Calu3 (cell line): ENCODE data around the gene ANKRD55. TPM values are rescaled to one million over a fixed set of nuclear protein-coding genes. Genes with fewer than 3 reads are reported as not detected.
"Not testable (repeated sequence)": the region's sequence is repeated elsewhere in the genome, so short reads cannot be mapped to it uniquely, and the experiment has no call there.

Experiments
- BruUV-seq: library from RNA; stranded (reverse); fragments of 400-500 nt; replicated peaks from 2 replicates; lab custom pipeline; 2021; lab: Mats Ljungman, UMichigan
- CTCF ChIA-PET: fragments of 300-600 bp; sonication (Branson Sonifier 250); formaldehyde crosslinking; loops from one replicate; lab custom pipeline; 2022; ENCODE audit warnings: antibody characterized with exemption; lab: Charles Lee
- DNase-seq: peaks from one replicate; pipeline ENCODE4 v3.0.0; 2022
- H3K27ac Mint-ChIP-seq: one replicate; pipeline ENCODE4 v1.8.0; 2022; ENCODE audit warnings: mixed read lengths; ENCODE audit not compliant: unreplicated experiment
- H3K27me3 Mint-ChIP-seq: one replicate; pipeline ENCODE4 v1.8.0; 2022; ENCODE audit warnings: mixed read lengths; ENCODE audit not compliant: unreplicated experiment
- H3K36me3 Mint-ChIP-seq: one replicate; pipeline ENCODE4 v1.8.0; 2022; ENCODE audit warnings: mild to moderate bottlenecking, moderate library complexity, mixed read lengths; ENCODE audit not compliant: insufficient read depth, unreplicated experiment
- H3K4me1 Mint-ChIP-seq: one replicate; pipeline ENCODE4 v1.8.0; 2022; ENCODE audit warnings: mild to moderate bottlenecking, low read depth, mixed read lengths; ENCODE audit not compliant: unreplicated experiment
- H3K4me3 Mint-ChIP-seq: one replicate; pipeline ENCODE4 v1.8.0; 2022; ENCODE audit warnings: mild to moderate bottlenecking, low read depth, moderate library complexity, mixed read lengths; ENCODE audit not compliant: unreplicated experiment
- H3K9me3 Mint-ChIP-seq: one replicate; pipeline ENCODE4 v1.8.0; 2022; ENCODE audit warnings: low read depth, mixed read lengths; ENCODE audit not compliant: unreplicated experiment
- CTCF ChIP-seq: fragments of 200-600 bp; IDR thresholded peaks from one replicate; pipeline ENCODE4 v1.8.0; 2022; ENCODE audit warnings: antibody characterized with exemption; ENCODE audit not compliant: unreplicated experiment
- intact Hi-C: fragments of 100-400 bp; cut with micrococcal nuclease; formaldehyde crosslinking; loops from one replicate; pipeline ENCODE4 v1.10.0; 2022; ENCODE audit not compliant: unreplicated experiment
- total RNA-seq: library from RNA; stranded (reverse); gene quantifications from 2 replicates; pipeline ENCODE4 v1.2.3, GENCODE V29; 2022

ANKRD55 gene
- total RNA-seq, 1 experiment from 2014 or later = not detected

DNA sequence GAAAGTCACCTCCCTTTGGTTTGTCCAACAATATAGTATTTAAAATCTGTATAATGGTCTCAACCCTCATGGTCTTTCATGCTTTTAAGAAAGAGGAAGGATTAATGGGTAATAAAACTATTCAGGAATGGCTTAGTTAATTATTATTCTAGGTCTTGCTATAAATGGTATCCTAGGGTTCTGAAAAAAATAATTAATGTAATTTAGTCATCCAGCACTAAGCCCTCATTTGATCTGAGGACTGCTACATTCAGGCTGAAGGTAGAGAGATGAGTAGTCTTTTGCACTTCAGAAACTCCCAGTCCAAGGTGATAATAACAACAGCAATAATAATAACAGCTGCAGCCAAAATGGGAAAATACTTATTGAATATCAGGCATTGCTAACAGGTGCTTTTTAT lies 2.6 kb downstream of the ANKRD55 start:
- no peaks in the 10 kb centered on the region for H3K9me3 Mint-ChIP-seq
- no TSS peak for BruUV-seq
- no peak overlapping the region for H3K27ac Mint-ChIP-seq

GRCh38 chr5:56229111-56229510 lies 4.0 kb downstream of the ANKRD55 start:
- BruUV-seq = no TSS peak
- CTCF ChIA-PET = interaction anchor here (0.5 kb wide), 1 partner anchor 954 kb away, joined by 6 read pairs; no protein-coding TSS in a partner anchor
- H3K4me1 Mint-ChIP-seq = no peaks in the 10 kb centered on the region

More for the DNA sequence above, 2.6 kb downstream of the ANKRD55 start:
- DNase-seq = no peak
- intact Hi-C loops = no loop called here
- CTCF ChIA-PET = no interaction called here
- Mint-ChIP-seq H3K4me1 (no peaks in the 10 kb centered on the region), H3K4me3 (no peak overlapping the region), H3K36me3 (no peaks in the 10 kb centered on the region), H3K27me3 (no peaks in the 10 kb centered on the region)
- TF ChIP-seq CTCF = no peak

DNA sequence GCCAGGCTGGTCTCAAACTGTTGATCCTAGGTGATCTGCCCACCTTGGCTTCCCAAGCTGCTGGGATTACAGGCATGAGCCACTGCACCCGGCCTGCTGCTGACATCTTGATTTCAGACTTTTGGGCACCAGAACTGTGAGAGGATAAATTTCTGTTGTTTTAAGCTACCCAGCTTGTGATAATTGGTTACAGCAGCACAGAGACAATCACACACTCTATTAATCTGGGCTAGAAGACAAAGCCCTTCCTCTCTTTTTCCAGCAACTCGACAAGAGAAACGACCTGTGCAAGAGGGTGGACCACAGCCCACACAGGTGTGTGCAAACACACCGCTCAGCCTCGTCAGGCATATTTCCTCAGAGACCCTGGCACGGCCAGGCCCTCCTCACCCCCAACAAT lies 4.5 kb downstream of the ANKRD55 start:
- Mint-ChIP-seq H3K36me3 (no peaks in the 10 kb centered on the region), H3K9me3 (no peaks in the 10 kb centered on the region), H3K4me3 (no peak overlapping the region), H3K27ac (no peak overlapping the region), H3K27me3 (no peaks in the 10 kb centered on the region), H3K4me1 (no peaks in the 10 kb centered on the region)
- no peak for DNase-seq
- no peak for TF ChIP-seq CTCF
- CTCF ChIA-PET = interaction anchor here (0.7 kb wide), 1 partner anchor 135 kb away, joined by 5 read pairs; no protein-coding TSS in a partner anchor
- intact Hi-C loops = no loop called here
- no TSS peak for BruUV-seq

More at GRCh38 chr5:56229111-56229510, 4.0 kb downstream of the ANKRD55 start:
- Mint-ChIP-seq H3K36me3 (no peaks in the 10 kb centered on the region), H3K9me3 (no peaks in the 10 kb centered on the region), H3K4me3 (no peak overlapping the region), H3K27me3 (no peaks in the 10 kb centered on the region), H3K27ac (no peak overlapping the region)
- DNase-seq = no peak
- intact Hi-C loops = no loop called here
- no peak for TF ChIP-seq CTCF

DNA sequence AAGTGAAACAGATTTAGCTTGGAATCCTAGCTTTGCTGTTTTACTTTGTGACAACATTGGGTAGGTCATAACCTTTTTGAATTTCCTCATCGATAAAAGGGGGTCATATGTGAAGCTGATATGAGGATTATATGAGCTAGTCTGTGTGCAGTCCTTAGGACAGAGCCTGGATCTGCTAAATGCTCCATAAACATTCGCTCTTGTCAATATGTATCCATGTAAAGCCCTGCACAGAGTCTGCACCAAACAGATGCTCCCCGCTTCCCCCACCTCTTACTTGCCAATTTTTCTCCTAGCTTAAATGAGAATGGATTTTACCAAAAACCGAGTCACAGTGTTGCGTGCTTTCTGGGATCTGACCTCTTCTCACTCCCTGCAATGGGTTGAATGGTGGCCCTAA lies 5.4 kb downstream of the ANKRD55 start:
- CTCF ChIA-PET = no interaction called here

DNA sequence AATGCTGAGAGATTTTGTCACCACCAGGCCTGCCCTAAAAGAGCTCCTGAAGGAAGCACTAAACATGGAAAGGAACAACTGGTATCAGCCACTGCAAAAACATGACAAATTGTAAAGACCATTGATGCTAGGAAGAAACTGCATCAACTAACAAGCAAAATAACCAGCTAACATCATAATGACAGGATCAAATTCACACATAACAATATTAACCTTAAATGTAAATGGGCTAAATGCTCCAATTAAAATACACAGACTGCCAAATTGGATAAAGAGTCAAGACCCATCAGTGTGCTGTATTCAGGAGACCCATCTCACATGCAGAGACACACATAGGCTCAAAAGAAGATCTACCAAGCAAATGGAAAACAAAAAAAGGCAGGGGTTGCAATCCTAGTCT lies 9.8 kb downstream of the ANKRD55 start:
- BruUV-seq, H3K4me3 Mint-ChIP-seq, DNase-seq, H3K4me1 Mint-ChIP-seq, intact Hi-C loops, H3K27ac Mint-ChIP-seq, H3K27me3 Mint-ChIP-seq, CTCF ChIA-PET, H3K36me3 Mint-ChIP-seq, H3K9me3 Mint-ChIP-seq: not testable (repeated sequence)

More for the DNA sequence above, 5.4 kb downstream of the ANKRD55 start:
- TF ChIP-seq CTCF = no peak
- Mint-ChIP-seq H3K27ac (no peak overlapping the region), H3K4me3 (no peak overlapping the region), H3K9me3 (no peaks in the 10 kb centered on the region), H3K27me3 (no peaks in the 10 kb centered on the region), H3K36me3 (no peaks in the 10 kb centered on the region), H3K4me1 (no peaks in the 10 kb centered on the region)
- no peak for DNase-seq
- BruUV-seq = no TSS peak
- intact Hi-C loops = no loop called here

DNA sequence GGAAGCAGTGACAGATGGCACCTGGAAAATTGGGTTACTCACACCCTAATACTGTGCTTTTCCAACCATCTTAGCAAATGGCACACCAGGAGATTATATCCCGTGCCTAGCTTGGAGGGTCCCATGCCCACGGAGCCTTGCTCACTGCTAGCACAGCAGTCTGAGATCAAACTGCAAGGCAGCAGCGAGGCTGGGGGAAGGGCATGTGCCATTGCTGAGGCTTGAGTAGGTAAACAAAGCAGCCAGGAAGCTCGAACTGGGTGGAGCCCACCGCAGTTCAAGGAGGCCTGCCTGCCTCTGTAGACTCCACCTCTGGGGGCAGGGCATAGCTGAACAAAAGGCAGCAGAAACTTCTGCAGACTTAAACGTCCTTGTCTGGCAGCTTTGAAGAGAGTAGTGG lies 11.5 kb downstream of the ANKRD55 start:
- DNase-seq, CTCF ChIA-PET, H3K27ac Mint-ChIP-seq, H3K4me3 Mint-ChIP-seq, H3K27me3 Mint-ChIP-seq, H3K36me3 Mint-ChIP-seq, H3K4me1 Mint-ChIP-seq, BruUV-seq, H3K9me3 Mint-ChIP-seq, intact Hi-C loops: not testable (repeated sequence)
